OCI-LY1 (cell line): ENCODE results near the gene CDK5R2.

Source experiments
- H2AFZ ChIP-seq: fragments of 200-600 bp; sonication (generic), shearing (Covaris generic); 2 replicates; pipeline ENCODE4 v1.6.0; 2014; ENCODE audit warnings: antibody characterized with exemption, mild to moderate bottlenecking, low read length
- H3F3A ChIP-seq: fragments of 200-600 bp; sonication (generic), shearing (Covaris generic); 2 replicates; pipeline ENCODE4 v1.6.0; 2014; ENCODE audit warnings: mild to moderate bottlenecking, antibody characterized with exemption, low read length, moderate library complexity; ENCODE audit not compliant: insufficient read depth
- H3K27ac ChIP-seq: fragments of 200-600 bp; sonication (generic); 2 replicates; pipeline ENCODE4 v1.5.1; 2014; ENCODE audit warnings: low read length, mixed run types, mild to moderate bottlenecking, low read depth; ENCODE audit not compliant: poor library complexity, severe bottlenecking
- H3K27me3 ChIP-seq: fragments of 200-600 bp; sonication (generic); 2 replicates; pipeline ENCODE4 v1.6.0; 2014; ENCODE audit warnings: antibody characterized with exemption, mild to moderate bottlenecking, low read length, moderate library complexity; ENCODE audit not compliant: insufficient read depth
- H3K36me3 ChIP-seq: fragments of 200-600 bp; sonication (generic); 2 replicates; pipeline ENCODE4 v1.6.1; 2014; ENCODE audit warnings: mild to moderate bottlenecking, antibody characterized with exemption, low read length, moderate library complexity, mixed read lengths; ENCODE audit not compliant: insufficient read depth
- H3K4me1 ChIP-seq: fragments of 200-600 bp; sonication (generic); 2 replicates; pipeline ENCODE4 v1.5.1; 2014; ENCODE audit warnings: mild to moderate bottlenecking, low read length, moderate library complexity; ENCODE audit not compliant: insufficient read depth, severe bottlenecking
- H3K4me2 ChIP-seq: fragments of 200-600 bp; sonication (generic), shearing (Covaris generic); 2 replicates; pipeline ENCODE4 v1.6.1; 2014; ENCODE audit warnings: low read length
- H3K4me3 ChIP-seq: fragments of 200-600 bp; sonication (generic); 2 replicates; pipeline ENCODE4 v1.5.1; 2014; ENCODE audit warnings: low read length, low read depth, mild to moderate bottlenecking, mixed read lengths; ENCODE audit not compliant: poor library complexity, severe bottlenecking
- H3K79me2 ChIP-seq: fragments of 200-600 bp; shearing (Covaris generic); 2 replicates; pipeline ENCODE4 v1.6.1; 2016; ENCODE audit warnings: mixed run types, low read length, mixed read lengths; ENCODE audit not compliant: insufficient read depth
- H3K9ac ChIP-seq: fragments of 200-600 bp; sonication (generic), shearing (Covaris generic); 2 replicates; pipeline ENCODE4 v1.6.1; 2014; ENCODE audit warnings: mild to moderate bottlenecking, low read length, mixed read lengths
- H3K9me2 ChIP-seq: fragments of 200-600 bp; sonication (generic), shearing (Covaris generic); 2 replicates; pipeline ENCODE4 v1.6.1; 2014; ENCODE audit warnings: low read depth, mild to moderate bottlenecking, low read length, mixed read lengths
- H3K9me3 ChIP-seq: fragments of 200-600 bp; shearing (Covaris generic); 2 replicates; pipeline ENCODE4 v1.6.1; 2014; ENCODE audit warnings: low read length, mixed read lengths
- H4K20me1 ChIP-seq: fragments of 200-600 bp; sonication (generic), shearing (Covaris generic); 2 replicates; pipeline ENCODE4 v1.6.0; 2016; ENCODE audit warnings: mild to moderate bottlenecking, low read length; ENCODE audit not compliant: insufficient read depth
- CTCF ChIP-seq: fragments of 200-600 bp; sonication (generic), shearing (Covaris generic); IDR thresholded peaks from 2 replicates; pipeline ENCODE4 v1.5.1; 2017; ENCODE audit warnings: mild to moderate bottlenecking, antibody characterized with exemption, low read length, moderate library complexity, mixed read lengths
- EZH2 ChIP-seq: fragments of 200-600 bp; sonication (generic), shearing (Covaris generic); IDR thresholded peaks from 2 replicates; pipeline ENCODE4 v1.8.0; 2017; ENCODE audit warnings: borderline replicate concordance, mixed run types, mild to moderate bottlenecking, antibody characterized with exemption, low read length, moderate library complexity, mixed read lengths

Gene CDK5R2

GRCh38 chr2:218954541-218955300 lies 4.7 kb upstream of the CDK5R2 start:
- Histone ChIP-seq H3K27ac (no peak overlapping the region), H3K9me3 (no peaks in the 10 kb centered on the region), H3K27me3 (peaks cover 5% of the 10 kb centered on the region; the same call in 1 of the 2 replicates), H2AFZ (no peak overlapping the region), H3K4me2 (no peak overlapping the region), H3K36me3 (no peaks in the 10 kb centered on the region), H3K79me2 (no peaks in the 10 kb centered on the region), H3K9ac (no peak overlapping the region), H3F3A (no peaks in the 10 kb centered on the region), H3K9me2 (no peaks in the 10 kb centered on the region), H4K20me1 (no peaks in the 10 kb centered on the region), H3K4me1 (peaks cover 3% of the 10 kb centered on the region), H3K4me3 (no peak overlapping the region)
- TF ChIP-seq CTCF (no peak), EZH2 (no peak)

GRCh38 chr2:218956039-218956438 lies 3.4 kb upstream of the CDK5R2 start:
- Histone ChIP-seq H3K27me3 (peaks cover 5% of the 10 kb centered on the region; the same call in 1 of the 2 replicates), H2AFZ (no peak overlapping the region), H3K36me3 (no peaks in the 10 kb centered on the region), H4K20me1 (no peaks in the 10 kb centered on the region), H3K79me2 (no peaks in the 10 kb centered on the region), H3K9me2 (no peaks in the 10 kb centered on the region), H3K4me2 (no peak overlapping the region), H3K4me1 (peaks cover 3% of the 10 kb centered on the region), H3K4me3 (no peak overlapping the region), H3K9me3 (no peaks in the 10 kb centered on the region), H3K9ac (no peak overlapping the region), H3F3A (no peaks in the 10 kb centered on the region), H3K27ac (no peak overlapping the region)
- TF ChIP-seq EZH2 (no peak), CTCF (no peak)

GRCh38 chr2:218957671-218958070 lies 1.8 kb upstream of the CDK5R2 start:
- Histone ChIP-seq H3K27ac (no peak overlapping the region), H3K9ac (no peak overlapping the region), H2AFZ (no peak overlapping the region), H3K9me3 (no peaks in the 10 kb centered on the region), H3K36me3 (no peaks in the 10 kb centered on the region), H3K4me1 (peaks cover 3% of the 10 kb centered on the region), H3K4me3 (no peak overlapping the region), H3K79me2 (no peaks in the 10 kb centered on the region), H3K27me3 (no peaks in the 10 kb centered on the region), H3K9me2 (no peaks in the 10 kb centered on the region), H4K20me1 (no peaks in the 10 kb centered on the region), H3F3A (no peaks in the 10 kb centered on the region), H3K4me2 (no peak overlapping the region)
- TF ChIP-seq CTCF (no peak), EZH2 (no peak)
